ENCODE results near the gene NUDT5. TPM values are rescaled to one million over a fixed set of nuclear protein-coding genes. Genes with fewer than 3 reads are reported as not detected.

The NUDT5 gene
- total and polyA plus RNA-seq, 2 of the 8 experiments (the other 6 are each of a cell fraction or from before 2014, with no cell fraction given): 130 to 134 TPM

DNA sequence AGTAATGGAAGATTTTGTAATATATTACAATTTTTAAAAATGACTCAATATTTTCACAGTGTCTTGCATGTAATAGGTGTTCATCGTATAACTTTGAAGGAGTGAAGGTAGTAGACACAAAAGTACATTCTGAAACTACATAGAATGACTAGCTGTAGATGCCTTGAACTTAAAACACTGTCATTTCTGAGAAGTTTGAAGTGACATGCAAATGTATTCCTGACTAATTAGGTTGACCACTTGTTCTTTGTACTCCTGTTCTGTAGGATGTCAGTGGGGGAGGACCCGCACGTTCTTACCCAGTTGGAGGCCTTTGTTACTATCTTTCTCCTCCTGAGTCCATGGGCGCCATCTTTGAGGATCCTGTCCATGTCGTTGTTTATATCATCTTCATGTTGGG lies 35.0 kb downstream of the NUDT5 start:
- Histone ChIP-seq H2BK5ac (ENCODE audit: low read depth, low read length) (no peak overlapping the region), H3K4ac (replicated peaks; ENCODE audit: insufficient read length, low read depth, low read length) (no peak overlapping the region), H3K27ac (ENCODE audit: low read depth, low read length) (no peak overlapping the region), H3K9ac (replicated peaks in 1 of 4; ENCODE audit: extremely low read depth in 1 of 4, low read depth in 3 of 4, low read length in 3 of 4) (no peak overlapping the region), H3K23ac (ENCODE audit: insufficient read length) (no peak overlapping the region), H3K9me3 (ENCODE audit: insufficient read depth in 2 of 2, low read depth in 1 of 2, low read length in 1 of 2) (no peaks in the 10 kb centered on the region), H2BK120ac (replicated peaks; ENCODE audit: low read depth, low read length) (no peak overlapping the region), H2BK20ac (ENCODE audit: low read length) (no peak overlapping the region), H3K79me2 (ENCODE audit: control insufficient read depth in 1 of 2, insufficient read depth in 2 of 2, low read length in 2 of 2) (no peaks in the 10 kb centered on the region), H3K79me1 (ENCODE audit: low read depth, low read length) (no peaks in the 10 kb centered on the region), H3K27me3 (replicated peaks in 1 of 4; ENCODE audit: control insufficient read depth in 3 of 4, extremely low read depth in 1 of 4, insufficient read depth in 3 of 4, low read length in 3 of 4) (no peaks in the 10 kb centered on the region), H3K4me2 (ENCODE audit: insufficient read depth in 1 of 2, low read depth in 2 of 2, low read length in 2 of 2) (no peak overlapping the region), H2BK15ac (ENCODE audit: low read length) (no peak overlapping the region), H2AK5ac (ENCODE audit: low read depth, low read length) (no peak overlapping the region), H3K4me3 (ENCODE audit: extremely low read depth in 1 of 4, insufficient read depth in 2 of 4, low read depth in 3 of 4, low read length in 4 of 4) (no peak overlapping the region), H3K56ac (replicated peaks; ENCODE audit: insufficient read length, low read depth, low read length) (no peak overlapping the region), H2AFZ (ENCODE audit: low read length) (no peak overlapping the region), H3K18ac (ENCODE audit: extremely low read depth, low read length) (no peak overlapping the region), H4K20me1 (replicated peaks in 1 of 2; ENCODE audit: control insufficient read depth in 1 of 2, insufficient read depth in 2 of 2, low read length in 2 of 2) (no peaks in the 10 kb centered on the region), H3K4me1 (replicated peaks in 1 of 4; ENCODE audit: control insufficient read depth in 3 of 4, insufficient read depth in 4 of 4, low read length in 3 of 4) (no peaks in the 10 kb centered on the region), H3K14ac (ENCODE audit: insufficient read length) (no peak overlapping the region), H4K91ac (replicated peaks; ENCODE audit: insufficient read length, low read length) (no peak overlapping the region), H3K23me2 (ENCODE audit: low read depth, low read length) (no peaks in the 10 kb centered on the region), H4K5ac (ENCODE audit: insufficient read length, low read depth, low read length) (no peak overlapping the region), H4K8ac (ENCODE audit: extremely low read depth, insufficient read depth, low read length) (no peak overlapping the region), H2BK12ac (ENCODE audit: low read depth, low read length) (no peak overlapping the region), H3K36me3 (ENCODE audit: control insufficient read depth in 2 of 4, insufficient read depth in 4 of 4, low read length in 3 of 4) (peaks cover 0 to 32% (median 3%) of the 10 kb centered on the region in 4 experiments; a peak in 3 of 8 replicates)
- WGBS, 2 experiments (ENCODE audit: extremely low coverage in 1 of 2, insufficient coverage in 1 of 2, insufficient read length in 1 of 2, insufficient replicate concordance in 2 of 2, low coverage in 1 of 2, low lambda C conversion rate in 2 of 2, missing lambda C conversion rate in 1 of 2): 83% methylated on average over 5 of the region's 5 CpGs; no CpG with 5 or more reads in 1 of the 2 experiments
- TF ChIP-seq, protein P1, sequence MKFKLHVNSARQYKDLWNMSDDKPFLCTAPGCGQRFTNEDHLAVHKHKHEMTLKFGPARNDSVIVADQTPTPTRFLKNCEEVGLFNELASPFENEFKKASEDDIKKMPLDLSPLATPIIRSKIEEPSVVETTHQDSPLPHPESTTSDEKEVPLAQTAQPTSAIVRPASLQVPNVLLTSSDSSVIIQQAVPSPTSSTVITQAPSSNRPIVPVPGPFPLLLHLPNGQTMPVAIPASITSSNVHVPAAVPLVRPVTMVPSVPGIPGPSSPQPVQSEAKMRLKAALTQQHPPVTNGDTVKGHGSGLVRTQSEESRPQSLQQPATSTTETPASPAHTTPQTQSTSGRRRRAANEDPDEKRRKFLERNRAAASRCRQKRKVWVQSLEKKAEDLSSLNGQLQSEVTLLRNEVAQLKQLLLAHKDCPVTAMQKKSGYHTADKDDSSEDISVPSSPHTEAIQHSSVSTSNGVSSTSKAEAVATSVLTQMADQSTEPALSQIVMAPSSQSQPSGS (IDR thresholded peaks at IDR 0.05; ENCODE audit: low read length): no peak
- TF ChIP-seq, protein P2, sequence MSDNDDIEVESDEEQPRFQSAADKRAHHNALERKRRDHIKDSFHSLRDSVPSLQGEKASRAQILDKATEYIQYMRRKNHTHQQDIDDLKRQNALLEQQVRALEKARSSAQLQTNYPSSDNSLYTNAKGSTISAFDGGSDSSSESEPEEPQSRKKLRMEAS (IDR thresholded peaks at IDR 0.05): no peak
- TF ChIP-seq EP300 (IDR thresholded peaks at IDR 0.05; ENCODE audit: borderline replicate concordance in 1 of 2, low read depth in 2 of 2, low read length in 2 of 2) (no peak), JUND (IDR thresholded peaks at IDR 0.05; ENCODE audit: low read length) (no peak), HDAC2 (IDR thresholded peaks at IDR 0.05; ENCODE audit: borderline replicate concordance in 1 of 2, low read depth in 2 of 2, low read length in 2 of 2) (no peak), YY1 (IDR thresholded peaks at IDR 0.05; ENCODE audit: low read depth, low read length) (0 out of 2 replicates have a peak, but pooled peaks have one; percentile 17), ASH2L (IDR thresholded peaks at IDR 0.05; ENCODE audit: low read length) (no peak), SIN3A (conservative IDR thresholded peaks at IDR 0.05 in 1 of 2, IDR thresholded peaks at IDR 0.05 in 1 of 2; ENCODE audit: low read depth in 1 of 2, low read length in 2 of 2) (no peak)
- ChIA-PET CTCF (ENCODE audit: partially characterized antibody) (no interaction called here), POLR2A (ENCODE audit: partially characterized antibody) (interaction anchor here (2.4 kb wide), 1 partner anchor 19 kb away, joined by 8 read pairs; no protein-coding TSS in a partner anchor)
- FAIRE-seq: no peak
- DNase-seq (ENCODE audit: low read depth in 1 of 2, low spot score in 2 of 2): no peak

Data from H1 (cell line).